Measurements from ENCODE around the gene TGM4. TPM values are rescaled to one million over a fixed set of nuclear protein-coding genes. Genes with fewer than 3 reads are reported as not detected.

The TGM4 gene
- total and polyA plus RNA-seq, 9 of the 15 experiments (the other 6 are each of a cell fraction or from before 2014, with no cell fraction given) = not detected

- H4K20me1 ChIP-seq (replicated peaks; ENCODE audit: control insufficient read depth, insufficient read depth, low read length) = peaks cover 5% of the 10 kb centered on the region; the same call in 1 of the 2 replicates
- H3K79me2 ChIP-seq (ENCODE audit: control insufficient read depth, insufficient read depth, low read length) = no peaks in the 10 kb centered on the region
- no peaks in the 10 kb centered on the region for H3K9me3 ChIP-seq (replicated peaks; ENCODE audit: control insufficient read depth, insufficient read depth, low read depth, low read length)
- CTCF ChIA-PET (ENCODE audit: low intra/inter-chr PET ratio) = no interaction called here
- H3K27ac ChIP-seq (ENCODE audit: extremely low read depth, low read depth, low read length) = no peak overlapping the region
- POLR2A ChIA-PET = interaction anchor here (0.6 to 1.1 kb wide), 3 partner anchors 13 to 123 kb away, joined by 3 to 4 read pairs (median 4); partner anchors contain the start of genes KIAA1143 and KIF15
- no peaks in the 10 kb centered on the region for H3K4me1 ChIP-seq (replicated peaks in 1 of 2; ENCODE audit: control insufficient read depth in 2 of 2, insufficient read depth in 2 of 2, low read length in 2 of 2)
- no peak for TF ChIP-seq GABPB1 (CRISPR knock-in tag; IDR thresholded peaks at IDR 0.05)
- TF ChIP-seq ATF3 (IDR thresholded peaks at IDR 0.05) = peak; percentile 21; the same call in 1 of the 2 replicates
- TF ChIP-seq ATF3 (CRISPR knock-in tag; conservative IDR thresholded peaks at IDR 0.05) = no peak
- H3K4me2 ChIP-seq (ENCODE audit: insufficient read depth, low read length) = no peak overlapping the region
- intact Hi-C loops (cut with micrococcal nuclease) = no loop called here
- no peak overlapping the region for H3K4me3 ChIP-seq
- no peaks in the 10 kb centered on the region for H3K36me3 ChIP-seq (ENCODE audit: control insufficient read depth, insufficient read depth, low read length)
- DNase-seq (ENCODE audit: extremely low read depth in 1 of 4, low spot score in 3 of 4) = no peak
- H2AFZ ChIP-seq (ENCODE audit: low read depth, low read length) = no peak overlapping the region
- BruUV-seq (replicated peaks) = no TSS peak
- H3K9ac ChIP-seq (ENCODE audit: insufficient read depth in 1 of 2, low read depth in 2 of 2, low read length in 2 of 2) = no peak overlapping the region
- 2% methylated on average over 4 of the region's 4 CpGs for WGBS (ENCODE audit: insufficient coverage, low coverage, missing lambda C conversion rate)
- H3K9me1 ChIP-seq (ENCODE audit: control insufficient read depth, insufficient read depth, low read length) = no peaks in the 10 kb centered on the region
- no peak for ATAC-seq
- in situ Hi-C loops (cut with MboI) = no loop called here
- peaks cover 26 to 45% of the 10 kb centered on the region in 2 experiments for H3K27me3 ChIP-seq (ENCODE audit: control insufficient read depth in 2 of 2, insufficient read depth in 2 of 2, low read length in 2 of 2)
- FAIRE-seq = no peak
Measured at GRCh38 chr3:44883999-44884431, 9.6 kb downstream of the TGM4 start.

GRCh38 chr3:44885618-44886017 is 11.2 kb downstream of the TGM4 start:
- peaks cover 27 to 50% of the 10 kb centered on the region in 2 experiments for H3K27me3 ChIP-seq (ENCODE audit: control insufficient read depth in 2 of 2, insufficient read depth in 2 of 2, low read length in 2 of 2)
- no peak overlapping the region for H2AFZ ChIP-seq (ENCODE audit: low read depth, low read length)
- H3K36me3 ChIP-seq (ENCODE audit: control insufficient read depth, insufficient read depth, low read length) = no peaks in the 10 kb centered on the region
- CTCF ChIA-PET (ENCODE audit: low intra/inter-chr PET ratio) = no interaction called here
- DNase-seq (ENCODE audit: extremely low read depth in 1 of 4, low spot score in 3 of 4) (peak in 2 of 4 experiments; percentile 14 to 35), ATAC-seq (no peak), FAIRE-seq (no peak)
- no peak overlapping the region for H3K27ac ChIP-seq (ENCODE audit: extremely low read depth, low read depth, low read length)
- POLR2A ChIA-PET = interaction anchor here (0.7 kb wide), 1 partner anchor 27 kb away, joined by 4 read pairs; no protein-coding TSS in a partner anchor
- WGBS (ENCODE audit: insufficient coverage, low coverage, missing lambda C conversion rate) = 0% methylated on average over 4 of the region's 4 CpGs
- no TSS peak for BruUV-seq (replicated peaks)
- no peak overlapping the region for H3K4me3 ChIP-seq
- no peaks in the 10 kb centered on the region for H3K4me1 ChIP-seq (replicated peaks in 1 of 2; ENCODE audit: control insufficient read depth in 2 of 2, insufficient read depth in 2 of 2, low read length in 2 of 2)
- in situ Hi-C loops (cut with MboI) (no loop called here), intact Hi-C loops (cut with micrococcal nuclease) (no loop called here)
- no peaks in the 10 kb centered on the region for H3K79me2 ChIP-seq (ENCODE audit: control insufficient read depth, insufficient read depth, low read length)
- H3K4me2 ChIP-seq (ENCODE audit: insufficient read depth, low read length) = no peak overlapping the region
- H3K9me1 ChIP-seq (ENCODE audit: control insufficient read depth, insufficient read depth, low read length) = no peaks in the 10 kb centered on the region
- H3K9me3 ChIP-seq (replicated peaks; ENCODE audit: control insufficient read depth, insufficient read depth, low read depth, low read length) = no peaks in the 10 kb centered on the region
- peaks cover 5% of the 10 kb centered on the region; the same call in 1 of the 2 replicates for H4K20me1 ChIP-seq (replicated peaks; ENCODE audit: control insufficient read depth, insufficient read depth, low read length)
- H3K9ac ChIP-seq (ENCODE audit: insufficient read depth in 1 of 2, low read depth in 2 of 2, low read length in 2 of 2) = no peak overlapping the region
- no peak for TF ChIP-seq ZNF174 (CRISPR knock-in tag; IDR thresholded peaks at IDR 0.05)
- no peak for TF ChIP-seq POLR2B (IDR thresholded peaks at IDR 0.05; ENCODE audit: low read depth, partially characterized antibody)
- TF ChIP-seq JUN (IDR thresholded peaks at IDR 0.05; ENCODE audit: borderline replicate concordance, low read depth, low read length) = 0 out of 2 replicates have a peak, but pooled peaks have one; percentile 45
- no peak for TF ChIP-seq JUN (CRISPR knock-in tag; IDR thresholded peaks at IDR 0.05; ENCODE audit: borderline replicate concordance)
- no peak for TF ChIP-seq HDAC8 (tag; IDR thresholded peaks at IDR 0.05)
- no peak for TF ChIP-seq RBM39 (optimal IDR thresholded peaks at IDR 0.05; ENCODE audit: low read depth, low read length)
- TF ChIP-seq GMEB1 (CRISPR knock-in tag; IDR thresholded peaks at IDR 0.05) = no peak
- TF ChIP-seq SNIP1 (IDR thresholded peaks at IDR 0.05; ENCODE audit: low read depth) = no peak
